H9 (cell line): ENCODE results near the gene AGTRAP. TPM values are rescaled to one million over a fixed set of nuclear protein-coding genes. Genes with fewer than 3 reads are reported as not detected.

Experiments
- DNase-seq: peaks from one replicate; pipeline ENCODE4 v3.0.0-alpha.2; 2017
- H2AFZ ChIP-seq: one replicate; pipeline ENCODE4 v1.6.1; 2013; ENCODE audit warnings: mild to moderate bottlenecking, low read length, control low read depth, moderate library complexity
- H2AK5ac ChIP-seq: 2 replicates; pipeline ENCODE4 v1.6.1; 2013; ENCODE audit warnings: low read length, control low read depth, mixed read lengths; ENCODE audit not compliant: insufficient read length
- H2BK120ac ChIP-seq: one replicate; pipeline ENCODE4 v1.6.1; 2013; ENCODE audit warnings: low read depth, mild to moderate bottlenecking, low read length, control low read depth, inconsistent platforms; ENCODE audit not compliant: poor library complexity, severe bottlenecking
- H2BK12ac ChIP-seq: 2 replicates; pipeline ENCODE4 v1.6.1; 2013; ENCODE audit warnings: low read length, control low read depth, mixed read lengths, low read depth; ENCODE audit not compliant: insufficient read length
- H2BK15ac ChIP-seq: 2 replicates; pipeline ENCODE4 v1.6.1; 2013; ENCODE audit warnings: low read depth, low read length, control low read depth
- H2BK20ac ChIP-seq: one replicate; pipeline ENCODE4 v1.6.1; 2013; ENCODE audit warnings: low read depth, mild to moderate bottlenecking, low read length, control low read depth, inconsistent platforms; ENCODE audit not compliant: poor library complexity, severe bottlenecking
- H2BK5ac ChIP-seq: 2 replicates; pipeline ENCODE4 v1.6.1; 2013; ENCODE audit warnings: low read length, control low read depth, mixed read lengths; ENCODE audit not compliant: insufficient read length
- H3K14ac ChIP-seq: 2 replicates; pipeline ENCODE4 v1.6.1; 2013; ENCODE audit warnings: low read length, control low read depth; ENCODE audit not compliant: insufficient read depth
- H3K18ac ChIP-seq: 2 replicates; pipeline ENCODE4 v1.6.1; 2013; ENCODE audit warnings: low read depth, mild to moderate bottlenecking, mixed read lengths, low read length, control low read depth; ENCODE audit not compliant: insufficient read length
- H3K23ac ChIP-seq: 2 replicates; pipeline ENCODE4 v1.6.1; 2013; ENCODE audit warnings: low read length, control low read depth, mixed read lengths, low read depth; ENCODE audit not compliant: insufficient read length
- H3K23me2 ChIP-seq: 2 replicates; pipeline ENCODE4 v1.6.1; 2013; ENCODE audit warnings: low read depth, mild to moderate bottlenecking, mixed read lengths, low read length, control low read depth; ENCODE audit not compliant: insufficient read length, poor library complexity, severe bottlenecking
- H3K27ac ChIP-seq: 2 replicates; pipeline ENCODE4 v1.5.1; 2013; ENCODE audit warnings: low read length, control low read depth, mixed read lengths, low read depth; ENCODE audit not compliant: insufficient read length
- H3K27me3 ChIP-seq: 2 replicates; pipeline ENCODE4 v1.6.1; 2013; ENCODE audit warnings: low read length, control low read depth, inconsistent platforms; ENCODE audit not compliant: insufficient read depth
- H3K4ac ChIP-seq: 2 replicates; pipeline ENCODE4 v1.6.1; 2013; ENCODE audit warnings: low read depth, mild to moderate bottlenecking, control low read depth, inconsistent platforms, low read length, moderate library complexity
- H3K4me1 ChIP-seq: 2 replicates; pipeline ENCODE4 v1.6.1; 2013; ENCODE audit warnings: low read length, control low read depth, inconsistent platforms; ENCODE audit not compliant: insufficient read depth
- H3K4me2 ChIP-seq: 2 replicates; pipeline ENCODE4 v1.6.1; 2013; ENCODE audit warnings: low read length, control low read depth, mixed read lengths; ENCODE audit not compliant: insufficient read length, insufficient read depth
- H3K56ac ChIP-seq: 2 replicates; pipeline ENCODE4 v1.6.1; 2013; ENCODE audit warnings: low read depth, mild to moderate bottlenecking, mixed read lengths, low read length, control low read depth; ENCODE audit not compliant: insufficient read length
- H3K79me1 ChIP-seq: 2 replicates; pipeline ENCODE4 v1.6.1; 2013; ENCODE audit warnings: low read depth, mild to moderate bottlenecking, moderate library complexity, low read length, control low read depth, inconsistent platforms; ENCODE audit not compliant: insufficient read depth, poor library complexity, severe bottlenecking
- H3K79me2 ChIP-seq: 2 replicates; pipeline ENCODE4 v1.6.1; 2013; ENCODE audit warnings: low read length, control low read depth, inconsistent platforms; ENCODE audit not compliant: insufficient read depth
- H3K9ac ChIP-seq: 2 replicates; pipeline ENCODE4 v1.6.1; 2013; ENCODE audit warnings: low read length, control low read depth, mixed read lengths; ENCODE audit not compliant: insufficient read length; ENCODE audit errors: extremely low read depth
- H3K9me3 ChIP-seq: one replicate; pipeline ENCODE4 v1.6.1; 2013; ENCODE audit warnings: low read depth, low read length, inconsistent platforms; ENCODE audit not compliant: control insufficient read depth
- H3T11ph ChIP-seq: one replicate; pipeline ENCODE4 v1.6.1; 2013; ENCODE audit warnings: mild to moderate bottlenecking, low read length, control low read depth, inconsistent platforms
- H4K20me1 ChIP-seq: one replicate; pipeline ENCODE4 v1.6.1; 2013; ENCODE audit not compliant: control insufficient read depth, insufficient read length, insufficient read depth
- H4K5ac ChIP-seq: 2 replicates; pipeline ENCODE4 v1.6.1; 2013; ENCODE audit warnings: low read depth, mild to moderate bottlenecking, mixed read lengths, low read length, control low read depth; ENCODE audit not compliant: insufficient read length
- H4K8ac ChIP-seq: replicated peaks from 2 replicates; pipeline ENCODE4 v1.6.1; 2013; ENCODE audit warnings: low read length, control low read depth, mixed read lengths, low read depth; ENCODE audit not compliant: insufficient read length
- H4K91ac ChIP-seq: 2 replicates; pipeline ENCODE4 v1.6.1; 2013; ENCODE audit warnings: low read depth, mild to moderate bottlenecking, moderate library complexity, mixed read lengths, low read length, control low read depth; ENCODE audit not compliant: insufficient read length
- H3K27ac Mint-ChIP-seq, 3 experiments: 2 replicates in 2 of 3; 3 replicates in 1 of 3; pipeline ENCODE4 v1.8.0; 2020 to 2021; ENCODE audit warnings: mixed read lengths in 3 of 3, mild to moderate bottlenecking in 1 of 3, moderate library complexity in 1 of 3
- H3K27me3 Mint-ChIP-seq: 2 replicates; pipeline ENCODE4 v1.8.0; 2021; ENCODE audit warnings: low read depth, mild to moderate bottlenecking, moderate library complexity, mixed read lengths
- H3K36me3 Mint-ChIP-seq, 3 experiments: 2 replicates in 2 of 3; 3 replicates in 1 of 3; pipeline ENCODE4 v1.8.0; 2020 to 2021; ENCODE audit warnings: low read depth in 3 of 3, mixed read lengths in 3 of 3; ENCODE audit not compliant: insufficient read depth in 1 of 3
- H3K4me1 Mint-ChIP-seq, 2 experiments: 2 replicates each; pipeline ENCODE4 v1.8.0; 2020; ENCODE audit warnings: mixed read lengths in 2 of 2
- H3K4me3 Mint-ChIP-seq, 2 experiments: 2 replicates in 1 of 2; 3 replicates in 1 of 2; pipeline ENCODE4 v1.8.0; 2020 to 2021; ENCODE audit warnings: mild to moderate bottlenecking in 2 of 2, mixed read lengths in 2 of 2, moderate library complexity in 1 of 2
- H3K9me3 Mint-ChIP-seq, 2 experiments: 2 replicates in 1 of 2; 3 replicates in 1 of 2; pipeline ENCODE4 v1.8.0; 2020; ENCODE audit warnings: mild to moderate bottlenecking in 2 of 2, mixed read lengths in 2 of 2, moderate library complexity in 1 of 2
- WGBS: extraction: QIAGEN DNeasy Blood & Tissue Kit; methylation state at CpG from one replicate; pipeline ENCODE4 v1.1.7; 2013; ENCODE audit warnings: missing lambda C conversion rate, low lambda C conversion rate, mixed read lengths; ENCODE audit not compliant: insufficient read length; ENCODE audit errors: extremely low coverage; 5-methylcytosine and 5-hydroxymethylcytosine counted together
- total RNA-seq: library from RNA; stranded (reverse); gene quantifications from 2 replicates; pipeline ENCODE4 v1.2.1, GENCODE V29; 2021
- TF ChIP-seq, protein P1 (sequence below): fragments of 200-600 bp; sonication (generic); conservative IDR thresholded peaks from 3 replicates; pipeline ENCODE4 v1.8.0; 2021; ENCODE audit warnings: antibody characterized with exemption, mild to moderate bottlenecking

The AGTRAP gene
- total RNA-seq, 1 experiment from 2014 or later = 60.9 TPM

DNA sequence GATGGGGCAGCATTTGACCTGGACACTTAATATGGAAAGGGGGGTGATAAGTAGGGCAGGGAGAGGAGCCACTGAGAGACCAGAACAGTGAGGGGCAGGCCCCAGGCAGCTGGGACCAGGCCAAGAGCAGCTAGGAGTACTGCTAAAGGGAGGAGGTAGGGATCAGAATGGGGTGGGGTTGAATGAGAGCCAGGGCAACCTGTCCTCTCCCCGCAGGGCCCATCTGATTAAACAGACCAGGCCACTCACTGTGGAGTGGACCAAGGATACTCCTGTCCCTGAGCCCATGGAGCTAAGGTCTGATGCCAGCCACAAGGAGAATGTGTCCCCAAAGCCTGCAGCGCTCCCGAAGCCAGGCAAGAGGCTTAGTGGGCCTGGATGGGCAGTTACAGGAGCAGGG lies 28.2 kb downstream of the AGTRAP start:
- no peak overlapping the region for H2BK15ac ChIP-seq
- H4K91ac ChIP-seq = no peak overlapping the region
- no peak overlapping the region for H3K23ac ChIP-seq
- H2BK20ac ChIP-seq = no peak overlapping the region
- no peaks in the 10 kb centered on the region for H3K9me3 ChIP-seq
- no peak overlapping the region for H2AK5ac ChIP-seq
- H3K23me2 ChIP-seq = no peaks in the 10 kb centered on the region
- Mint-ChIP-seq H3K27ac (no peak overlapping the region), H3K9me3 (peaks cover 0 to 3% of the 10 kb centered on the region in 2 experiments; a peak in 2 of 5 replicates), H3K36me3 (no peaks in the 10 kb centered on the region), H3K4me3 (no peak overlapping the region), H3K27me3 (peaks cover 74% of the 10 kb centered on the region), H3K4me1 (peaks cover 10 to 18% of the 10 kb centered on the region in 2 experiments)
- H3K27me3 ChIP-seq = peaks cover 16% of the 10 kb centered on the region; the same call in 1 of the 2 replicates
- no peak for DNase-seq
- H4K20me1 ChIP-seq = no peaks in the 10 kb centered on the region
- no peak overlapping the region for H3K4ac ChIP-seq
- TF ChIP-seq, protein P1, sequence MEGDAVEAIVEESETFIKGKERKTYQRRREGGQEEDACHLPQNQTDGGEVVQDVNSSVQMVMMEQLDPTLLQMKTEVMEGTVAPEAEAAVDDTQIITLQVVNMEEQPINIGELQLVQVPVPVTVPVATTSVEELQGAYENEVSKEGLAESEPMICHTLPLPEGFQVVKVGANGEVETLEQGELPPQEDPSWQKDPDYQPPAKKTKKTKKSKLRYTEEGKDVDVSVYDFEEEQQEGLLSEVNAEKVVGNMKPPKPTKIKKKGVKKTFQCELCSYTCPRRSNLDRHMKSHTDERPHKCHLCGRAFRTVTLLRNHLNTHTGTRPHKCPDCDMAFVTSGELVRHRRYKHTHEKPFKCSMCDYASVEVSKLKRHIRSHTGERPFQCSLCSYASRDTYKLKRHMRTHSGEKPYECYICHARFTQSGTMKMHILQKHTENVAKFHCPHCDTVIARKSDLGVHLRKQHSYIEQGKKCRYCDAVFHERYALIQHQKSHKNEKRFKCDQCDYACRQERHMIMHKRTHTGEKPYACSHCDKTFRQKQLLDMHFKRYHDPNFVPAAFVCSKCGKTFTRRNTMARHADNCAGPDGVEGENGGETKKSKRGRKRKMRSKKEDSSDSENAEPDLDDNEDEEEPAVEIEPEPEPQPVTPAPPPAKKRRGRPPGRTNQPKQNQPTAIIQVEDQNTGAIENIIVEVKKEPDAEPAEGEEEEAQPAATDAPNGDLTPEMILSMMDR = no peak
- no peak overlapping the region for H3K18ac ChIP-seq
- no peak overlapping the region for H2BK12ac ChIP-seq
- WGBS = no CpG with 5 or more reads among the region's 3 CpGs
- H3K27ac ChIP-seq = no peak overlapping the region
- no peaks in the 10 kb centered on the region for H3K79me1 ChIP-seq
- H2BK5ac ChIP-seq = no peak overlapping the region
- H3K4me2 ChIP-seq = no peak overlapping the region
- no peaks in the 10 kb centered on the region for H3K79me2 ChIP-seq
- no peak overlapping the region for H3T11ph ChIP-seq
- H2AFZ ChIP-seq = no peak overlapping the region
- H3K56ac ChIP-seq = no peak overlapping the region
- H3K4me1 ChIP-seq = no peaks in the 10 kb centered on the region
- H3K14ac ChIP-seq = no peak overlapping the region
- no peak overlapping the region for H2BK120ac ChIP-seq
- no peak overlapping the region for H4K5ac ChIP-seq
- no peak overlapping the region for H3K9ac ChIP-seq
- no peak overlapping the region for H4K8ac ChIP-seq
